Heart right ventricle (tissue), 16 donors: ENCODE results near the gene S100A13. TPM values are rescaled to one million over a fixed set of nuclear protein-coding genes. Genes with fewer than 3 reads are reported as not detected.

Experiments
- ATAC-seq, 8 donors: fragments of 200-7000 bp; cut with Tn5 transposase; one replicate each; pipeline ENCODE4 v1.9.1; 2020; ENCODE audit warnings: mild to moderate bottlenecking in 8 of 8, moderate library complexity in 8 of 8, moderate number of reproducible peaks in 1 of 8
- DNase-seq, 2 donors: peaks; one replicate each; pipeline ENCODE4 v3.0.0-alpha.2; 2020
- H3K27ac ChIP-seq, 10 donors: fragments of 200-600 bp; sonication (generic) in 2 of 10; one replicate each; pipeline versions ENCODE4 v1.5.0 to v1.8.0; 2020 to 2022; ENCODE audit warnings: mild to moderate bottlenecking in 3 of 10
- H3K27me3 ChIP-seq, 7 donors: fragments of 200-600 bp; one replicate each; pipeline ENCODE4 v1.8.0; 2021 to 2022; ENCODE audit warnings: mild to moderate bottlenecking in 2 of 7
- H3K36me3 ChIP-seq, 9 donors: fragments of 200-600 bp; sonication (generic) in 1 of 9; one replicate each; pipeline versions ENCODE4 v1.5.0 to v1.8.0; 2020 to 2022; ENCODE audit warnings: mild to moderate bottlenecking in 2 of 9
- H3K4me1 ChIP-seq, 9 donors: fragments of 200-600 bp; sonication (generic) in 1 of 9; one replicate each; pipeline versions ENCODE4 v1.5.0 to v1.8.0; 2020 to 2022; ENCODE audit warnings: mild to moderate bottlenecking in 4 of 9
- H3K4me3 ChIP-seq, 10 donors: fragments of 200-600 bp; sonication (generic) in 2 of 10; one replicate each; pipeline versions ENCODE4 v1.5.0 to v1.8.0; 2020 to 2022; ENCODE audit warnings: mild to moderate bottlenecking in 7 of 10, moderate library complexity in 2 of 10
- H3K9me3 ChIP-seq, 11 donors: fragments of 200-600 bp in 10 of 11; sonication (generic) in 2 of 11; one replicate each; pipeline versions ENCODE4 v1.5.0 to v1.8.0; 2013 to 2022; ENCODE audit warnings: mild to moderate bottlenecking in 2 of 11, control low read depth in 1 of 11, moderate library complexity in 1 of 11
- WGBS, 2 donors: extraction: QIAGEN DNeasy Blood & Tissue Kit; methylation state at CpG; one replicate each; pipeline ENCODE4 v1.1.7; 2013; ENCODE audit warnings: inconsistent platforms in 1 of 2; 5-methylcytosine and 5-hydroxymethylcytosine counted together
- intact Hi-C, 10 donors: fragments of 100-400 bp; cut with DNase I; formaldehyde crosslinking; loops; one replicate each; pipeline versions ENCODE4 v1.11.1 to v1.14.2; 2022
- polyA plus RNA-seq, 2 donors: library from polyadenylated mRNA; stranded (reverse); fragments of 200-250 nt; gene quantifications; one replicate each; pipeline ENCODE4 v1.2.3, GENCODE V29; 2013
- total RNA-seq, 10 donors: library from RNA; stranded (reverse); fragmentation: NEBNext Ultra II Directional in 3 of 10; extraction: Animal tissue kit (Norgen Biotek cat#: 25700) in 3 of 10; gene quantifications; one replicate each; pipeline versions ENCODE4 v1.2.1 to v1.2.4, GENCODE V29; 2021 to 2023
- TF ChIP-seq, protein P1 (sequence below), 9 donors: fragments of 200-600 bp; sonication (generic) in 2 of 9; IDR thresholded peaks; one replicate each; pipeline versions ENCODE4 v1.5.0 to v1.8.0; 2021 to 2022; ENCODE audit warnings: antibody characterized with exemption in 9 of 9, mild to moderate bottlenecking in 5 of 9, moderate library complexity in 1 of 9
- donor health status: Arrhythmogenic right ventricular cardiomyopathy.
- donor health status: ischemic (EF 13 %, LVEDD 7.1; RV severe dilation, severe dysfunction).
- donor health status: healthy with polysubstance abuse.
- donor health status: DM: no; HTN: yes; CAD: no.
- donor health status: DM: no; HTN: no; CAD: no.
- donor health status: ischemic (EF 25% LVEDD 6.9; RV normal size, moderate dysfunction).
- donor health status: ischemic (EF 25% LVEDD 5.7; RV mildly dilated, moderate dysfunction).
- donor health status: healthy.
- donor health status: DM: yes; HTN: yes; CAD: no.
- donor health status: Ischemic cardiomyopathy.
- donor health status: ischemic (EF 35%, LVEDD 5.7; RV mildly dilated, moderate dysfunction).
- donor health status: nonischemic (EF 11% LVEDD 7.7; RV severe dilation, severe dysfunction).
- donor health status: DM: yes; HTN: yes; CAD: no.
- donor health status: PGD.
- donor health status: ischemic (EF 29% LVEDD 5.4; RV normal size, mild dysfunction).
- donor health status: nonischemic (EF 23%, LVEDD 6.1; RV moderate dilation, normal function).

The S100A13 gene
- total and polyA plus RNA-seq, 12 donors: 101 to 335 (median 134) TPM

DNA sequence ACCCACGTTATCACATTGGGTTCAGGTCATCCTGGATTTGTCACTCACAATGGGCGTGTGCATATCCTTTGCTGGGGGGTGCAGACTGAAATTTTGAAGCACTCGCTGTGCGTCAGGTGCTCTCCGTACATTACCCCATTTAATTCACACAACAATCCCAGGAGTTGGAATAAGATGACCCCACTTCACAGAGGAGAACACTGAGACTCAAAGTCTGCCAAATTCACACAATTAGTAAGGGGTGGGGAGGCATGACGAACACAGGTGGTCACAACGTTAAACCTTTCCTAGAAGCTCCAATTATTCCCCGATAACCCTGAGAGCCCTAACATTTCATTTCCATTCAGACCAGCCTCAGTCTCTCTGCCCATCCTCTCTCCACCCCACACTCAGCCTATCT, 57.8 kb downstream of the S100A13 start:
- no peaks in the 10 kb centered on the region for H3K9me3 ChIP-seq
- TF ChIP-seq, protein P1, sequence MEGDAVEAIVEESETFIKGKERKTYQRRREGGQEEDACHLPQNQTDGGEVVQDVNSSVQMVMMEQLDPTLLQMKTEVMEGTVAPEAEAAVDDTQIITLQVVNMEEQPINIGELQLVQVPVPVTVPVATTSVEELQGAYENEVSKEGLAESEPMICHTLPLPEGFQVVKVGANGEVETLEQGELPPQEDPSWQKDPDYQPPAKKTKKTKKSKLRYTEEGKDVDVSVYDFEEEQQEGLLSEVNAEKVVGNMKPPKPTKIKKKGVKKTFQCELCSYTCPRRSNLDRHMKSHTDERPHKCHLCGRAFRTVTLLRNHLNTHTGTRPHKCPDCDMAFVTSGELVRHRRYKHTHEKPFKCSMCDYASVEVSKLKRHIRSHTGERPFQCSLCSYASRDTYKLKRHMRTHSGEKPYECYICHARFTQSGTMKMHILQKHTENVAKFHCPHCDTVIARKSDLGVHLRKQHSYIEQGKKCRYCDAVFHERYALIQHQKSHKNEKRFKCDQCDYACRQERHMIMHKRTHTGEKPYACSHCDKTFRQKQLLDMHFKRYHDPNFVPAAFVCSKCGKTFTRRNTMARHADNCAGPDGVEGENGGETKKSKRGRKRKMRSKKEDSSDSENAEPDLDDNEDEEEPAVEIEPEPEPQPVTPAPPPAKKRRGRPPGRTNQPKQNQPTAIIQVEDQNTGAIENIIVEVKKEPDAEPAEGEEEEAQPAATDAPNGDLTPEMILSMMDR (IDR thresholded peaks at IDR 0.05): no peak
- no peak for ATAC-seq
- no peaks in the 10 kb centered on the region for H3K36me3 ChIP-seq
- H3K27me3 ChIP-seq: no peaks in the 10 kb centered on the region
- DNase-seq: no peak
- peaks cover 26 to 63% (median 41%) of the 10 kb centered on the region in 9 donors for H3K4me1 ChIP-seq
- H3K4me3 ChIP-seq: no peak overlapping the region
- no peak overlapping the region for H3K27ac ChIP-seq
- intact Hi-C loops: loop anchor here in 7 of 10 donors (2.0 to 10.0 kb wide), 8 partner anchors 37 to 217 kb away; partner anchors contain the start of gene S100A9 (in 3 of the 7)
- WGBS, 2 donors: 85 to 88% methylated on average over 8 of the region's 8 CpGs

Other genes with a start within 250 kb of the S100A13 start
- 100 to 1,000 TPM in 1 of 10 donors, 10 to 100 TPM in 7, 1 to 10 TPM in 2; 6.2 to 105 (median 24.5) TPM for gene S100A8, start 236.4 kb downstream of the S100A13 start, total RNA-seq
- 10 to 100 TPM; 73.6 to 79.2 TPM for gene S100A8, start 236.4 kb downstream of the S100A13 start, polyA plus RNA-seq
- not detected for gene S100A7A, start 211.0 kb downstream of the S100A13 start, total RNA-seq
- gene S100A7A, start 211.0 kb downstream of the S100A13 start, polyA plus RNA-seq: not detected
- gene S100A7, start 166.9 kb downstream of the S100A13 start, total RNA-seq: not detected
- gene S100A7, start 166.9 kb downstream of the S100A13 start, polyA plus RNA-seq: under 1 TPM in 1 of 2 donors, not detected in 1; 0.20 TPM
- 100 to 1,000 TPM; 237 to 385 (median 294) TPM for gene S100A6, start 91.5 kb downstream of the S100A13 start, total RNA-seq
- gene S100A6, start 91.5 kb downstream of the S100A13 start, polyA plus RNA-seq: 1,000 to 10,000 TPM in 1 of 2 donors, 100 to 1,000 TPM in 1; 630 to 2,261 TPM
- not detected for gene S100A5, start 86.6 kb downstream of the S100A13 start, total RNA-seq
- gene S100A5, start 86.6 kb downstream of the S100A13 start, polyA plus RNA-seq: not detected
- gene S100A4, start 81.7 kb downstream of the S100A13 start, total RNA-seq: 100 to 1,000 TPM in 2 of 10 donors, 10 to 100 TPM in 8; 29.4 to 166 (median 68.1) TPM
- 100 to 1,000 TPM; 196 to 755 TPM for gene S100A4, start 81.7 kb downstream of the S100A13 start, polyA plus RNA-seq
- gene S100A3, start 78.2 kb downstream of the S100A13 start, total RNA-seq: 1 to 10 TPM in 3 of 10 donors, under 1 TPM in 1, not detected in 6; 0.30 to 2.9 (median 1.9) TPM
- 1 to 10 TPM; 2.4 to 6.3 TPM for gene S100A3, start 78.2 kb downstream of the S100A13 start, polyA plus RNA-seq
- gene S100A2, start 61.7 kb downstream of the S100A13 start, total RNA-seq: 1 to 10 TPM in 9 of 10 donors, not detected in 1; 1.2 to 4.5 (median 3.1) TPM
- gene S100A2, start 61.7 kb downstream of the S100A13 start, polyA plus RNA-seq: 1 to 10 TPM; 2.2 to 7.4 TPM
- 10 to 100 TPM; 28.8 to 68.2 (median 40.2) TPM for gene S100A16, start 14.4 kb downstream of the S100A13 start, total RNA-seq
- gene S100A16, start 14.4 kb downstream of the S100A13 start, polyA plus RNA-seq: 100 to 1,000 TPM in 1 of 2 donors, 10 to 100 TPM in 1; 98.6 to 176 TPM
- gene S100A14, start 11.2 kb downstream of the S100A13 start, total RNA-seq: 1 to 10 TPM; 1.7 to 7.3 (median 4.6) TPM
- gene S100A14, start 11.2 kb downstream of the S100A13 start, polyA plus RNA-seq: 1 to 10 TPM in 1 of 2 donors, under 1 TPM in 1; 0.80 to 4.1 TPM
- gene S100A1, start 929 bp upstream of the S100A13 start, total RNA-seq: 1,000 to 10,000 TPM; 1,287 to 3,035 (median 2,343) TPM
- 1,000 to 10,000 TPM in 1 of 2 donors, 100 to 1,000 TPM in 1; 685 to 2,765 TPM for gene S100A1, start 929 bp upstream of the S100A13 start, polyA plus RNA-seq
- 10 to 100 TPM; 67.4 to 95.5 (median 77.8) TPM for gene CHTOP, start 6.6 kb upstream of the S100A13 start, total RNA-seq
- 10 to 100 TPM; 61.6 to 76.2 TPM for gene CHTOP, start 6.6 kb upstream of the S100A13 start, polyA plus RNA-seq
- 10 to 100 TPM; 56.7 to 83.3 (median 73.4) TPM for gene SNAPIN, start 31.2 kb upstream of the S100A13 start, total RNA-seq
- 10 to 100 TPM; 38.6 to 54.4 TPM for gene SNAPIN, start 31.2 kb upstream of the S100A13 start, polyA plus RNA-seq
- 10 to 100 TPM; 61.1 to 87.3 (median 70.8) TPM for gene ILF2, start 43.5 kb upstream of the S100A13 start, total RNA-seq
- gene ILF2, start 43.5 kb upstream of the S100A13 start, polyA plus RNA-seq: 100 to 1,000 TPM in 1 of 2 donors, 10 to 100 TPM in 1; 17.3 to 114 TPM
- 10 to 100 TPM in 6 of 10 donors, 1 to 10 TPM in 4; 8.0 to 24.3 (median 10.4) TPM for gene NPR1, start 51.2 kb upstream of the S100A13 start, total RNA-seq
- 10 to 100 TPM; 24.3 to 29.0 TPM for gene NPR1, start 51.2 kb upstream of the S100A13 start, polyA plus RNA-seq
- 10 to 100 TPM; 25.4 to 32.8 (median 31.1) TPM for gene INTS3, start 100.5 kb upstream of the S100A13 start, total RNA-seq
- gene INTS3, start 100.5 kb upstream of the S100A13 start, polyA plus RNA-seq: 10 to 100 TPM; 30.8 to 46.1 TPM
- gene SLC27A3, start 147.9 kb upstream of the S100A13 start, total RNA-seq: 10 to 100 TPM in 2 of 10 donors, 1 to 10 TPM in 8; 5.9 to 16.0 (median 8.9) TPM
- gene SLC27A3, start 147.9 kb upstream of the S100A13 start, polyA plus RNA-seq: 10 to 100 TPM; 26.7 to 43.8 TPM